ENCODE measurements around the gene RNFT2. TPM values are rescaled to one million over a fixed set of nuclear protein-coding genes. Genes with fewer than 3 reads are reported as not detected.

RNFT2 gene
- total RNA-seq, 1 experiment from 2014 or later = 12.6 TPM

DNA sequence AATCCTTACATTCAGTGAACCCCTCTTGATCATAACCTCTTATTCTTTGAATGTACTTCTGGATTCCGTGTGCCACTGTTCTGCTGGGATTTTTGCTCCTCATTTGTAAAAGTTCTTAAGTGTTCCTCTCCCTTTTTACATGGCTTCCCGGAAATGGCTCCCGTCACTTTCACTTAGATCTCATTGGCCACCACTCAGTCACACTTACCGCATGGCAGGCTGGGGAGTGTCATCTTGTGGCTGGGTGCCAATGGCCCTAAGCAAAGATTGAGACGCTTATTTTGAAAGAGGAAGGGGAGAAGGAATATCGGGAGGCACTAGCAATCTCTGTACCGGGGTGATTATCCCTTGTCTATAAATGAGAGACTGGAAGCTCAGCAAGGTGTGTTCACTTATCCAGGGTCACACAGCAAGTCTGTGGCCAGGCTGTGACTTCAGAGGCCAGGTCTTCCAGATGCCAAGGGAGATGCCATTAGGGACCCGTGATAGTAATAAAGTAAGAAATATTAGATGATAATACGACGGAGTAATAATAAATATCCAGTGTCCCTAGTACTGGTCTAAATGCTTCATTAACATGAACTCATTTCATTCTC, 68.8 kb downstream of the RNFT2 start:
- ChIA-PET POLR2A (ENCODE audit: unreplicated experiment) (interaction anchor here (0.6 kb wide), 2 partner anchors 52 to 323 kb away, joined by 3 to 7 read pairs; no protein-coding TSS in a partner anchor), CTCF (no interaction called here)
- no TSS peak for BruUV-seq (replicated peaks)
- no peaks in the 10 kb centered on the region for H3K9me2 ChIP-seq (replicated peaks; ENCODE audit: low read length)
- no peak overlapping the region for H3K9ac ChIP-seq (ENCODE audit: low read length)
- H3K27ac ChIP-seq (ENCODE audit: low read length) = no peak overlapping the region
- H4K20me1 ChIP-seq (ENCODE audit: low read length) = no peaks in the 10 kb centered on the region
- H2AFZ ChIP-seq (ENCODE audit: low read length) = no peak overlapping the region
- TF ChIP-seq CTCF (conservative IDR thresholded peaks at IDR 0.05; ENCODE audit: low read depth, low read length) (no peak), EZH2 (IDR thresholded peaks at IDR 0.05; ENCODE audit: low read length, unreplicated experiment) (no peak), EZH2phosphoT487 (IDR thresholded peaks at IDR 0.05; ENCODE audit: borderline replicate concordance, low read length) (no peak)
- no peaks in the 10 kb centered on the region for H3K4me1 ChIP-seq (ENCODE audit: insufficient read depth, low read length)
- no peaks in the 10 kb centered on the region for H3K27me3 ChIP-seq (ENCODE audit: low read length)
- H3K79me2 ChIP-seq (ENCODE audit: low read length) = no peaks in the 10 kb centered on the region
- ATAC-seq = no peak
- H3K9me3 ChIP-seq (ENCODE audit: low read length) = no peaks in the 10 kb centered on the region
- no peaks in the 10 kb centered on the region for H3K36me3 ChIP-seq (ENCODE audit: low read depth, low read length)
- H3K4me3 ChIP-seq (ENCODE audit: low read length) = no peak overlapping the region
- intact Hi-C loops (cut with micrococcal nuclease) = no loop called here
- no peaks in the 10 kb centered on the region for H3F3A ChIP-seq (ENCODE audit: low read length, unreplicated experiment)
- no peak for DNase-seq
- no peak overlapping the region for H3K4me2 ChIP-seq (ENCODE audit: low read length)

DNA sequence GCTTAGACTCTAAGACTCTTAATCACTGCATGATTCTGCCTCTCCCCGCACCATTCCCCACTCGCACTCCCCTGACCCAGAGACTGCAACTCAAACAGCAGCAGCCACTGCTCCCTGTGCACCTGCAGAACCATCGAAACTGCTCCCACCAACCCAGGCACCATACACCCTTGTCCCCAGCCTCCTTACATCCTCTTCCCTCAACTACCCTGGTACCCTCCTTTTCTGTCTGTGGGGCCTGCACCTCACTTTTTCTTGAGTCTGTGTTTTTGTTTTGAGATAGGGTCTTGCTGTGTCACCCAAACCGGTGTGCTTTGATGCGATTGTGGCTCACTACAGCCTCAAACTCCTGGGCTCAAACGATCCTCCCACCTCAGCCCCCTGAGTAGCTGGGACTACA, 69.4 kb downstream of the RNFT2 start:
- ChIA-PET CTCF (no interaction called here), POLR2A (ENCODE audit: unreplicated experiment) (no interaction called here)
- H3K4me3 ChIP-seq (ENCODE audit: low read length) = no peak overlapping the region
- H3K27me3 ChIP-seq (ENCODE audit: low read length) = no peaks in the 10 kb centered on the region
- no peak overlapping the region for H3K27ac ChIP-seq (ENCODE audit: low read length)
- peaks cover under 1% of the 10 kb centered on the region for H3K4me1 ChIP-seq (ENCODE audit: insufficient read depth, low read length)
- no peak overlapping the region for H3K4me2 ChIP-seq (ENCODE audit: low read length)
- DNase-seq (no peak), ATAC-seq (no peak)
- no peaks in the 10 kb centered on the region for H3K9me2 ChIP-seq (replicated peaks; ENCODE audit: low read length)
- no peaks in the 10 kb centered on the region for H3F3A ChIP-seq (ENCODE audit: low read length, unreplicated experiment)
- H3K36me3 ChIP-seq (ENCODE audit: low read depth, low read length) = no peaks in the 10 kb centered on the region
- peaks cover under 1% of the 10 kb centered on the region; the same call in 1 of the 2 replicates for H4K20me1 ChIP-seq (ENCODE audit: low read length)
- TF ChIP-seq EZH2phosphoT487 (IDR thresholded peaks at IDR 0.05; ENCODE audit: borderline replicate concordance, low read length) (no peak), EZH2 (IDR thresholded peaks at IDR 0.05; ENCODE audit: low read length, unreplicated experiment) (no peak), CTCF (conservative IDR thresholded peaks at IDR 0.05; ENCODE audit: low read depth, low read length) (no peak)
- intact Hi-C loops (cut with micrococcal nuclease) = no loop called here
- H2AFZ ChIP-seq (ENCODE audit: low read length) = no peak overlapping the region
- no peaks in the 10 kb centered on the region for H3K9me3 ChIP-seq (ENCODE audit: low read length)
- no peak overlapping the region for H3K9ac ChIP-seq (ENCODE audit: low read length)
- no TSS peak for BruUV-seq (replicated peaks)
- no peaks in the 10 kb centered on the region for H3K79me2 ChIP-seq (ENCODE audit: low read length)

Data from PC-3 (cell line).